ENCODE measurements around the gene LITAF. TPM values are rescaled to one million over a fixed set of nuclear protein-coding genes. Genes with fewer than 3 reads are reported as not detected.

Gene LITAF
- total RNA-seq, 5 donors from 2014 or later (not counting 1 experiment from before 2014, with no cell fraction given), result 150 to 256 (median 161) TPM

DNA sequence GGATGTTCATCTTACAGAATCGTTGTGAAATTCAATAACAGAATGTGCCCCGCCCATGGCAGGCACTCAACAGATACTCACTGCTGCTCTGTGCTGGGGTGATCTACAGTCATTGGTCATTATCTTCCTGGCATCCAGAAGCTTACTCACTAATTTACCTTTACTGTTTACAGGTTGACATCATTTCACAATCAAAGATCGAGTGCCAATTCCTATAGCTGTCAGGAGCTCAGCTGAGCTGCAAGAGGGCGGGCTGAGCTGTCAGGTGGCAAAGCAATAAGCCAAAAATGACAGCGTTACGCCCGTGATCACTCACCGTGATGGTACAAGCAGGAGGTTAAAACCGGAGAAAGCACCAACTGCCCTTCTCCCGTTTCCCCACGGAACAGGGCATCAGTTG lies 51.2 kb downstream of the LITAF start:
- no peak overlapping the region for H3K4me3 ChIP-seq (ENCODE audit: control insufficient read depth in 1 of 2, extremely low read depth in 1 of 2, low read length in 1 of 2)
- no peak overlapping the region for H3K27ac ChIP-seq (ENCODE audit: low read length)
- H3K27me3 Mint-ChIP-seq, result no peaks in the 10 kb centered on the region
- no peaks in the 10 kb centered on the region for H3K9me3 Mint-ChIP-seq
- ChIA-PET POLR2A (interaction anchor here in 1 of 2 donors (0.6 kb wide), 1 partner anchor 21 kb away, joined by 3 read pairs; no protein-coding TSS in a partner anchor), CTCF (interaction anchor here (1.0 to 2.4 kb wide), 3 partner anchors 101 to 179 kb away, joined by 4 to 9 read pairs (median 4); no protein-coding TSS in a partner anchor)
- H3K27me3 ChIP-seq (replicated peaks in 1 of 2; ENCODE audit: control insufficient read depth in 2 of 2, extremely low read depth in 1 of 2, insufficient read depth in 2 of 2, low read length in 1 of 2), result no peaks in the 10 kb centered on the region
- H3K4me3 Mint-ChIP-seq, result no peak overlapping the region
- 92% methylated on average over 10 of the region's 11 CpGs for WGBS (ENCODE audit: insufficient coverage)
- no peaks in the 10 kb centered on the region for H3K9me3 ChIP-seq
- H3K36me3 Mint-ChIP-seq, result no peaks in the 10 kb centered on the region
- peaks cover 0 to 34% of the 10 kb centered on the region in 2 experiments for H3K4me1 ChIP-seq (ENCODE audit: control insufficient read depth in 1 of 2, extremely low read depth in 1 of 2, insufficient read depth in 2 of 2, low read length in 2 of 2)
- no peak for ATAC-seq (replicated peaks in 1 of 4)
- no peaks in the 10 kb centered on the region for H3K36me3 ChIP-seq (ENCODE audit: control insufficient read depth in 2 of 2, extremely low read depth in 1 of 2, insufficient read depth in 1 of 2, low read length in 1 of 2)
- H3K27ac Mint-ChIP-seq, result no peak overlapping the region
- H3K4me1 Mint-ChIP-seq, result peaks cover 12 to 23% (median 15%) of the 10 kb centered on the region in 3 donors
- no peak for DNase-seq

DNA sequence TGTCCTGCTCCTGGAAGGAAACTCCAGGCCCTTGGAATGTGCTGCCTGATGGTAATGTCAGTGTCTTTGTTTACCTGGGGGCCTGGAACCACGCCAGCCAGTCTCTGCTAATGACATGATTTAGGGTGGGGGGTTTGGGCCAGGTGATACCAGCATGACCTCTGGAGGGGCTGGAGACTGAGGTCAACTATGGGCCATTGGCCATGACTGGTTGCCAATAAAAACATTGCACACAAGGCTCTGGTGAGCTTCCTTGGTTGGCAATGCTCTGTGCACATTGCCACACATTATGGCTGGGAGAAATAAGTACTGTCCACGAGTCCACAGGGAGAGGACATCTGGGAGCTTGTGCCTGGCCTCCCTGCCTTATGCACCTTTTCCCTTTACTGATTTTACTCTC lies 52.5 kb downstream of the LITAF start:
- Histone ChIP-seq H3K4me1 (ENCODE audit: control insufficient read depth in 1 of 2, extremely low read depth in 1 of 2, insufficient read depth in 2 of 2, low read length in 2 of 2) (peaks cover 0 to 30% of the 10 kb centered on the region in 2 experiments), H3K36me3 (ENCODE audit: control insufficient read depth in 2 of 2, extremely low read depth in 1 of 2, insufficient read depth in 1 of 2, low read length in 1 of 2) (no peaks in the 10 kb centered on the region), H3K4me3 (ENCODE audit: control insufficient read depth in 1 of 2, extremely low read depth in 1 of 2, low read length in 1 of 2) (no peak overlapping the region), H3K9me3 (no peaks in the 10 kb centered on the region), H3K27me3 (replicated peaks in 1 of 2; ENCODE audit: control insufficient read depth in 2 of 2, extremely low read depth in 1 of 2, insufficient read depth in 2 of 2, low read length in 1 of 2) (no peaks in the 10 kb centered on the region), H3K27ac (ENCODE audit: low read length) (no peak overlapping the region)
- ChIA-PET POLR2A (interaction anchor here in 1 of 2 donors (0.6 kb wide), 1 partner anchor 50 kb away, joined by 3 read pairs; no protein-coding TSS in a partner anchor), CTCF (interaction anchor here (0.7 to 2.4 kb wide), 3 partner anchors 26 to 180 kb away, joined by 4 to 9 read pairs (median 5); no protein-coding TSS in a partner anchor)
- H3K9me3 Mint-ChIP-seq, result no peaks in the 10 kb centered on the region
- no peak overlapping the region for H3K27ac Mint-ChIP-seq
- ATAC-seq (replicated peaks in 1 of 4) (no peak), DNase-seq (no peak)
- peaks cover 9 to 14% (median 12%) of the 10 kb centered on the region in 3 donors for H3K4me1 Mint-ChIP-seq
- H3K36me3 Mint-ChIP-seq, result no peaks in the 10 kb centered on the region
- H3K4me3 Mint-ChIP-seq, result no peak overlapping the region
- WGBS (ENCODE audit: insufficient coverage), result 86% methylated on average over 2 of the region's 2 CpGs
- H3K27me3 Mint-ChIP-seq, result no peaks in the 10 kb centered on the region

DNA sequence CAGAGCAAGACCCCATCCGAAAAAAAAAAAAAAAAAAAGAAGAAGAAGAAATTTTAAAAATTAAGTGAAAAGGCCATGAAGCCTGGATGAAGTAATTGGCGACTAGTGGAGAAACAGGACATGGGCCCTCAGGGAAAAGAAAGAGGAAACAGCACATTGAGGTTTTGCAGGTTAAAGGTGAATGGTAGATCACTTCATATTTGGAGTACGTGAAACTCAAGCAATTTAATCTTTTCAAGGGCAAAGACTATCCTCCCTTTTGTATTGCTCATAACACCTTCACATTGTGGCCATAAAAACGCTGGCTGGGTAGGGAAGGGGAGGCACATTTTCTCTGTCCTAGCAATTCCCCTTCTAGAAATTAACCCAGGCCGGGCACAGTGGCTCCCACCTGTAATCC lies 53.1 kb downstream of the LITAF start:
- WGBS (ENCODE audit: insufficient coverage), result 100% methylated on average over 1 of the region's 5 CpGs
- no peak for ATAC-seq (replicated peaks in 1 of 4)
- DNase-seq, result no peak
- no peak overlapping the region for H3K27ac ChIP-seq (ENCODE audit: low read length)
- H3K36me3 Mint-ChIP-seq, result no peaks in the 10 kb centered on the region
- no peaks in the 10 kb centered on the region for H3K9me3 ChIP-seq
- H3K27ac Mint-ChIP-seq, result no peak overlapping the region
- no peaks in the 10 kb centered on the region for H3K27me3 Mint-ChIP-seq
- peaks cover 0 to 29% of the 10 kb centered on the region in 2 experiments for H3K4me1 ChIP-seq (ENCODE audit: control insufficient read depth in 1 of 2, extremely low read depth in 1 of 2, insufficient read depth in 2 of 2, low read length in 2 of 2)
- H3K36me3 ChIP-seq (ENCODE audit: control insufficient read depth in 2 of 2, extremely low read depth in 1 of 2, insufficient read depth in 1 of 2, low read length in 1 of 2), result no peaks in the 10 kb centered on the region
- no peaks in the 10 kb centered on the region for H3K27me3 ChIP-seq (replicated peaks in 1 of 2; ENCODE audit: control insufficient read depth in 2 of 2, extremely low read depth in 1 of 2, insufficient read depth in 2 of 2, low read length in 1 of 2)
- H3K9me3 Mint-ChIP-seq, result no peaks in the 10 kb centered on the region
- H3K4me1 Mint-ChIP-seq, result peaks cover 6 to 12% (median 9%) of the 10 kb centered on the region in 3 donors
- H3K4me3 Mint-ChIP-seq, result no peak overlapping the region
- POLR2A ChIA-PET, result no interaction called here
- H3K4me3 ChIP-seq (ENCODE audit: control insufficient read depth in 1 of 2, extremely low read depth in 1 of 2, low read length in 1 of 2), result no peak overlapping the region
- CTCF ChIA-PET, result interaction anchor here (0.6 to 2.4 kb wide), 5 partner anchors 27 to 181 kb away, joined by 3 to 25 read pairs (median 9); no protein-coding TSS in a partner anchor

DNA sequence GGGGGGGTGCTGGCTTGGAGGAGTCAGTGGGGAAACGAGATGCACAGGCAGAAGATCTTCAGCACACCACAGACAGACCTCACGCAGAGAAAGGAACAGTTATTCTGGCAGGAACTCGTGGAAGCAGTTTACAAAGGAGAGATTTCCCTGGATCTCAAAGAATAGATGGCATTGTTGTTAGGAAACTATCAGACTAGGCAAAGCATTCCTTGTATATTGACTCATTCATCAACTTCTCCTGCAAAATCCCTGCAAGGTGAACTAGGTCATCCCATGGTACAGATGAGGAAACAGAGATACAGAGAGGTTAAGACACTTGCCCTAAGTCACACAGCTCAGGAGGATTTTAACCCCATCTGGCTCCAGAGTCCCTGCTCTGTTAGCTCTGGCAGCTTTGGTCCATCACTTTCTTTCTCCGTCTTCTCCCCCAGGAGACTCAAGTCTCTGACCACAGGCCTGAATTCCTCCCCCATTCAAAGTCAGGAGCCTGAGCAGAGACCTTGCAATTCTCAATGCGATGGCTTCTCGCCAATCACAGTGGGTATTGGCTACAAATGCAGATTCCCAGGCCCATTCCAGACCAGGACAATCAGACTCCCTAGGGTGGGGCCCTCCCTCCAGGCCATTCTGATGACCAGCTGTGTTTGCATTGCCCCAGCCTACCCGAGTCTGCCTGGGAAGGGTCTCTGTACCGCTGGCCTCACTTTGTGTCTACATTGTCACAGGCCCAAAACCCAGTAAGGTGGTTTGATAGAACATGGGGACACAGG lies 56.4 kb downstream of the LITAF start:
- 80% methylated on average over 4 of the region's 8 CpGs for WGBS (ENCODE audit: insufficient coverage)
- no peak for DNase-seq
- H3K36me3 ChIP-seq (ENCODE audit: control insufficient read depth in 2 of 2, extremely low read depth in 1 of 2, insufficient read depth in 1 of 2, low read length in 1 of 2), result no peaks in the 10 kb centered on the region
- peaks cover 0 to 16% of the 10 kb centered on the region in 2 experiments for H3K4me1 ChIP-seq (ENCODE audit: control insufficient read depth in 1 of 2, extremely low read depth in 1 of 2, insufficient read depth in 2 of 2, low read length in 2 of 2)
- Mint-ChIP-seq H3K9me3 (no peaks in the 10 kb centered on the region), H3K27ac (no peak overlapping the region), H3K36me3 (no peaks in the 10 kb centered on the region), H3K4me1 (peaks cover 6 to 12% (median 9%) of the 10 kb centered on the region in 3 donors), H3K27me3 (peaks cover 0 to 7% of the 10 kb centered on the region in 2 donors), H3K4me3 (no peak overlapping the region)
- H3K27me3 ChIP-seq (replicated peaks in 1 of 2; ENCODE audit: control insufficient read depth in 2 of 2, extremely low read depth in 1 of 2, insufficient read depth in 2 of 2, low read length in 1 of 2), result peaks cover 0 to 4% of the 10 kb centered on the region in 2 experiments
- no peak for ATAC-seq (replicated peaks in 1 of 4)
- ChIA-PET POLR2A (interaction anchor here in 1 of 2 donors (0.6 kb wide), 1 partner anchor 31 kb away, joined by 8 read pairs; no protein-coding TSS in a partner anchor), CTCF (interaction anchor here (0.5 to 2.8 kb wide), 7 partner anchors 24 to 653 kb away, joined by 4 to 15 read pairs (median 5); partner anchors contain the start of gene CIITA (in 1 of the 2))
- no peaks in the 10 kb centered on the region for H3K9me3 ChIP-seq
- H3K4me3 ChIP-seq (ENCODE audit: control insufficient read depth in 1 of 2, extremely low read depth in 1 of 2, low read length in 1 of 2), result no peak overlapping the region
- H3K27ac ChIP-seq (ENCODE audit: low read length), result no peak overlapping the region

DNA sequence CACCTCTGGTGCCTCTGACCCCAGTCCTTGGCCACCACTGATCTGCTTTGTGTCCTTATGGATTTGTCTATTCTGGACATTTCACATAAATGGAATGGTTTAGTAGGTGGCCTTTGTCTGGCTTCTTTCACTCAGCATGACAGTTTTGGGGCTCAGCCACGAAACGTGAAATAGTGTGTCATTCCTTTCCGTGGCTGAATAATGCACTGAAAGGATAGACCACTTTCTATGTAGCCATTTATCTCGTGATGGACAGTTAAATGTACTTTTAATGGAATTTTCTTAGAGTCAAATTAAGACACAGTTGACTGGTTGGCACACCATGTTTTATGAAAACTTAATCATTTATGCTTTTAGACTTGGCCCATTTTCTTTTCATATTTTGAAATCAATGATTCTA lies 57.4 kb downstream of the LITAF start:
- Histone ChIP-seq H3K4me1 (ENCODE audit: control insufficient read depth in 1 of 2, extremely low read depth in 1 of 2, insufficient read depth in 2 of 2, low read length in 2 of 2) (peaks cover 0 to 7% of the 10 kb centered on the region in 2 experiments), H3K9me3 (no peaks in the 10 kb centered on the region), H3K27me3 (replicated peaks in 1 of 2; ENCODE audit: control insufficient read depth in 2 of 2, extremely low read depth in 1 of 2, insufficient read depth in 2 of 2, low read length in 1 of 2) (peaks cover 0 to 4% of the 10 kb centered on the region in 2 experiments), H3K36me3 (ENCODE audit: control insufficient read depth in 2 of 2, extremely low read depth in 1 of 2, insufficient read depth in 1 of 2, low read length in 1 of 2) (no peaks in the 10 kb centered on the region), H3K27ac (ENCODE audit: low read length) (no peak overlapping the region), H3K4me3 (ENCODE audit: control insufficient read depth in 1 of 2, extremely low read depth in 1 of 2, low read length in 1 of 2) (no peak overlapping the region)
- Mint-ChIP-seq H3K27ac (no peak overlapping the region), H3K36me3 (no peaks in the 10 kb centered on the region), H3K27me3 (peaks cover 0 to 7% of the 10 kb centered on the region in 2 donors), H3K4me3 (no peak overlapping the region), H3K9me3 (no peaks in the 10 kb centered on the region), H3K4me1 (peaks cover 6 to 12% (median 6%) of the 10 kb centered on the region in 3 donors)
- CTCF ChIA-PET, result interaction anchor here (0.6 to 0.7 kb wide), 3 partner anchors 44 to 652 kb away, joined by 4 to 6 read pairs (median 4); partner anchors contain the start of gene CIITA (in 1 of the 2)
- DNase-seq, result no peak
- no peak for ATAC-seq (replicated peaks in 1 of 4)
- WGBS (ENCODE audit: insufficient coverage), result 80% methylated on average over 3 of the region's 4 CpGs
- POLR2A ChIA-PET, result interaction anchor here (0.6 kb wide), 3 partner anchors 26 to 100 kb away, joined by 3 to 8 read pairs (median 7); no protein-coding TSS in a partner anchor

DNA sequence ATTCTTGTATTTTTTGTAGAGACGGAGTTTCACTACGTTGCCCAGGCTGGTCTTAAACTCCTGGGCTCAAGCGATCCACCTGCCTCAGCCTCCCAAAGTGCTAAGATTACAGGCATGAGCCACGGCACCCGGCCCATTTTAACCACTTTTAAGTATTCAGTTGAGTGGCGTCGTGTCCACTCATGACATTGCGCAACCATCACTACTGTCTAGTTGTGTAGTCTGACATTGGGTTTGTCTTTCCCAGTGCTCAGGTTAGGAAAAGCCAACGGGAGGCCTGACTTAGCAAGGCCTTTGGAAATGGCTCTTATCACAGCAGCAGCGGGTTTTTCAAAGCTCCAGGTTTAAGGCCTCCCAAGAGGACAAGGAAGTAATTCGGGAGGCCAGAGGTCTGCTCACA lies 58.7 kb downstream of the LITAF start:
- CTCF ChIA-PET, result interaction anchor here in 1 of 2 donors (1.0 kb wide), 1 partner anchor 117 kb away, joined by 3 read pairs; no protein-coding TSS in a partner anchor
- no peak for ATAC-seq (replicated peaks in 1 of 4)
- Mint-ChIP-seq H3K27ac (no peak overlapping the region), H3K4me1 (peaks cover 6 to 12% (median 6%) of the 10 kb centered on the region in 3 donors), H3K27me3 (peaks cover 0 to 7% of the 10 kb centered on the region in 2 donors), H3K9me3 (no peaks in the 10 kb centered on the region), H3K4me3 (no peak overlapping the region), H3K36me3 (no peaks in the 10 kb centered on the region)
- Histone ChIP-seq H3K4me1 (ENCODE audit: control insufficient read depth in 1 of 2, extremely low read depth in 1 of 2, insufficient read depth in 2 of 2, low read length in 2 of 2) (peaks cover 0 to 5% of the 10 kb centered on the region in 2 experiments), H3K9me3 (no peaks in the 10 kb centered on the region), H3K27ac (ENCODE audit: low read length) (no peak overlapping the region), H3K4me3 (ENCODE audit: control insufficient read depth in 1 of 2, extremely low read depth in 1 of 2, low read length in 1 of 2) (no peak overlapping the region), H3K27me3 (replicated peaks in 1 of 2; ENCODE audit: control insufficient read depth in 2 of 2, extremely low read depth in 1 of 2, insufficient read depth in 2 of 2, low read length in 1 of 2) (peaks cover 0 to 4% of the 10 kb centered on the region in 2 experiments), H3K36me3 (ENCODE audit: control insufficient read depth in 2 of 2, extremely low read depth in 1 of 2, insufficient read depth in 1 of 2, low read length in 1 of 2) (no peaks in the 10 kb centered on the region)
- 92% methylated on average over 10 of the region's 11 CpGs for WGBS (ENCODE audit: insufficient coverage)
- DNase-seq, result no peak
- POLR2A ChIA-PET, result no interaction called here
